K562 (cell line): ENCODE results near the gene SH3BP4. TPM values are rescaled to one million over a fixed set of nuclear protein-coding genes. Genes with fewer than 3 reads are reported as not detected.
A peak's percentile ranks its signal among the peaks of the same experiment; 100 is the strongest.

Experiments
- ATAC-seq: fragments of 200-7000 bp; cut with Tn5 transposase; 3 replicates; pipeline ENCODE4 v1.9.1; 2020; ENCODE audit warnings: moderate library complexity
- BruUV-seq: library from RNA; stranded (reverse); fragments of 400-500 nt; replicated peaks from 2 replicates; lab custom pipeline; 2021; lab: Mats Ljungman, UMichigan
- CTCF ChIA-PET: fragments of 300-600 bp; formaldehyde crosslinking; extraction: SDS; loops from one replicate; lab custom pipeline; 2021; ENCODE audit warnings: low intra/inter-chr PET ratio; lab: Yijun Ruan, JAX
- POLR2A ChIA-PET: fragments of 300-600, 350-650 bp; sonication (Branson Sonifier 250); formaldehyde crosslinking; extraction: SDS; loops from one replicate; lab custom pipeline; 2021; ENCODE audit warnings: antibody characterized with exemption, inconsistent platforms; lab: Yijun Ruan, JAX
- DNase-seq, 4 experiments: peaks; one replicate each; pipeline versions ENCODE4 v3.0.0 to v3.0.0-alpha.2; 2011 to 2018; ENCODE audit warnings: low spot score in 3 of 4, mixed read lengths in 3 of 4; ENCODE audit errors: extremely low read depth in 1 of 4
- FAIRE-seq: peaks from 2 replicates; lab custom pipeline; 2011; peaks lifted over from hg19 to GRCh38; lab: Jason Lieb, UNC
- H2AFZ ChIP-seq: 2 replicates; pipeline ENCODE4 v1.6.0; 2011; ENCODE audit warnings: low read depth, low read length, control low read depth, inconsistent platforms
- H3K27ac ChIP-seq: fragments of 200-600 bp; 3 replicates; pipeline ENCODE4 v1.8.0; 2011; ENCODE audit warnings: low read depth, mild to moderate bottlenecking, control low read depth, inconsistent platforms, low read length, moderate library complexity, mixed read lengths; ENCODE audit errors: extremely low read depth
- H3K27me3 ChIP-seq, 2 experiments: fragments of 300-600 bp in 1 of 2; 2 replicates in 1 of 2; 3 replicates in 1 of 2; pipeline versions ENCODE4 v1.6.0 to v1.8.0; 2011; ENCODE audit warnings: inconsistent platforms in 2 of 2, low read length in 2 of 2, mild to moderate bottlenecking in 1 of 2, mixed read lengths in 1 of 2, moderate library complexity in 1 of 2; ENCODE audit not compliant: control insufficient read depth in 2 of 2, insufficient read depth in 2 of 2
- H3K36me3 ChIP-seq: fragments of 300-600 bp; 3 replicates; pipeline ENCODE4 v1.8.0; 2011; ENCODE audit warnings: mild to moderate bottlenecking, low read length, inconsistent platforms; ENCODE audit not compliant: control insufficient read depth, insufficient read depth
- H3K4me1 ChIP-seq, 2 experiments: fragments of 200-600 bp in 1 of 2; replicated peaks in 1 of 2; 2 replicates in 1 of 2; 3 replicates in 1 of 2; pipeline versions ENCODE4 v1.5.1 to v1.8.0; 2011; ENCODE audit warnings: inconsistent platforms in 2 of 2, low read length in 2 of 2, mild to moderate bottlenecking in 1 of 2, mixed read lengths in 1 of 2, moderate library complexity in 1 of 2; ENCODE audit not compliant: control insufficient read depth in 2 of 2, insufficient read depth in 2 of 2
- H3K4me2 ChIP-seq: 2 replicates; pipeline ENCODE4 v1.6.1; 2011; ENCODE audit warnings: low read length, control low read depth, inconsistent platforms, mixed read lengths; ENCODE audit not compliant: insufficient read depth
- H3K4me3 ChIP-seq: fragments of 200-600 bp; sonication (generic), shearing (Covaris generic); 2 replicates; pipeline ENCODE4 v1.5.1; 2016; ENCODE audit warnings: control low read depth, inconsistent platforms
- H3K79me2 ChIP-seq: fragments of 200-600 bp; 3 replicates; pipeline ENCODE4 v1.8.0; 2011; ENCODE audit warnings: low read length, inconsistent platforms; ENCODE audit not compliant: control insufficient read depth, insufficient read depth
- H3K9ac ChIP-seq, 2 experiments: 2 replicates each; pipeline versions ENCODE4 v1.6.0 to v1.6.1; 2011; ENCODE audit warnings: low read depth in 2 of 2, low read length in 2 of 2, control low read depth in 1 of 2, inconsistent platforms in 1 of 2, mild to moderate bottlenecking in 1 of 2, mixed read lengths in 1 of 2; ENCODE audit not compliant: insufficient read depth in 1 of 2
- H3K9me1 ChIP-seq: one replicate; pipeline ENCODE4 v1.6.0; 2011; ENCODE audit warnings: inconsistent platforms, mild to moderate bottlenecking, low read length, moderate library complexity; ENCODE audit not compliant: control insufficient read depth, insufficient read depth
- H3K9me3 ChIP-seq: replicated peaks from 2 replicates; pipeline ENCODE4 v1.5.1; 2011; ENCODE audit warnings: low read depth, low read length, inconsistent platforms; ENCODE audit not compliant: control insufficient read depth, insufficient read depth
- H4K20me1 ChIP-seq: replicated peaks from 2 replicates; pipeline ENCODE4 v1.6.1; 2011; ENCODE audit warnings: low read length, inconsistent platforms, mixed read lengths; ENCODE audit not compliant: control insufficient read depth, insufficient read depth
- IRF1 ChIP-seq: sonication (generic); formaldehyde crosslinking; IDR thresholded peaks from 2 replicates; pipeline ENCODE4 v1.8.0; 2022; ENCODE audit warnings: missing genetic modification reagents, mild to moderate bottlenecking, borderline replicate concordance
- RAD21 ChIP-seq, 2 experiments: fragments of 250-450 bp in 1 of 2; fragments of 450-650 bp in 1 of 2; sonication (Bioruptor Pico) in 1 of 2; formaldehyde crosslinking in 1 of 2; IDR thresholded peaks in 1 of 2; conservative IDR thresholded peaks in 1 of 2; 2 replicates each; pipeline versions ENCODE4 v1.4.0 to v1.8.0; 2020 to 2022; ENCODE audit warnings: mild to moderate bottlenecking in 2 of 2, moderate library complexity in 1 of 2
- REST ChIP-seq, 2 experiments: fragments of 450-650 bp; formaldehyde crosslinking in 1 of 2; IDR thresholded peaks; 2 replicates each; pipeline versions ENCODE4 v1.4.0 to v1.6.1; 2014 to 2020; ENCODE audit warnings: mild to moderate bottlenecking in 2 of 2, borderline replicate concordance in 1 of 2, low read depth in 1 of 2
- SIN3B ChIP-seq: fragments of 450-650 bp; IDR thresholded peaks from 2 replicates; pipeline ENCODE4 v1.6.1; 2017; ENCODE audit warnings: low read depth, mild to moderate bottlenecking, moderate library complexity
- SMC3 ChIP-seq: conservative IDR thresholded peaks from 2 replicates; pipeline ENCODE4 v1.6.1; 2011; ENCODE audit warnings: low read depth, low read length, improper control_type of control experiment; ENCODE audit not compliant: insufficient read depth
- ZNF764 ChIP-seq: fragments of 250-450 bp; sonication (Bioruptor Pico); IDR thresholded peaks from 2 replicates; pipeline ENCODE4 v1.4.0; 2020; ENCODE audit warnings: low read depth, mild to moderate bottlenecking, moderate library complexity
- WGBS: fragments of 100-300 bp; shearing (Covaris generic); methylation state at CpG from one replicate; pipeline ENCODE4 v1.1.6; 2016; ENCODE audit warnings: low coverage, mixed read lengths; ENCODE audit not compliant: insufficient coverage; ENCODE audit errors: missing lambda C conversion rate; 5-methylcytosine and 5-hydroxymethylcytosine counted together
- in situ Hi-C: fragments of 300-500 bp; cut with MboI; formaldehyde crosslinking; loops from 4 replicates; pipeline ENCODE4 v1.15.0; 2018; ENCODE audit warnings: inconsistent platforms, mixed read lengths
- intact Hi-C: fragments of 100-400 bp; cut with micrococcal nuclease; formaldehyde crosslinking; loops from 2 replicates; pipeline ENCODE4 v1.14.2; 2022
- polyA plus RNA-seq, 8 experiments: library from polyadenylated mRNA; depleted of rRNA in 4 of 8; stranded (reverse) in 5 of 8; unstranded in 3 of 8; fragments of >200 nt; fragmentation: Nextera tagmentation in 2 of 8; fragmentation: Illumina TruSeq in 1 of 8; extraction: Ambion mirVana in 2 of 8; extraction: Trizol in 1 of 8; gene quantifications; 2 replicates each; pipeline versions ENCODE4 v1.2.1 to v1.2.3, GENCODE V29; 2011 to 2014; ENCODE audit warnings: inconsistent platforms in 1 of 8, missing spikeins in 1 of 8
- total RNA-seq, 7 experiments: library from RNA; depleted of rRNA in 6 of 7; stranded (reverse); fragments of >200 nt in 6 of 7; fragmentation: Illumina TruSeq in 2 of 7; extraction: Trizol in 2 of 7; gene quantifications; 2 replicates each; pipeline versions ENCODE4 v1.2.1 to v1.2.3, GENCODE V29; 2011 to 2021; ENCODE audit warnings: low replicate concordance in 1 of 7

Gene SH3BP4
- total and polyA plus RNA-seq, 9 of the 15 experiments (the other 6 are each of a cell fraction or from before 2014, with no cell fraction given): 0.03 to 0.28 (median 0.27) TPM; not detected in 6

DNA sequence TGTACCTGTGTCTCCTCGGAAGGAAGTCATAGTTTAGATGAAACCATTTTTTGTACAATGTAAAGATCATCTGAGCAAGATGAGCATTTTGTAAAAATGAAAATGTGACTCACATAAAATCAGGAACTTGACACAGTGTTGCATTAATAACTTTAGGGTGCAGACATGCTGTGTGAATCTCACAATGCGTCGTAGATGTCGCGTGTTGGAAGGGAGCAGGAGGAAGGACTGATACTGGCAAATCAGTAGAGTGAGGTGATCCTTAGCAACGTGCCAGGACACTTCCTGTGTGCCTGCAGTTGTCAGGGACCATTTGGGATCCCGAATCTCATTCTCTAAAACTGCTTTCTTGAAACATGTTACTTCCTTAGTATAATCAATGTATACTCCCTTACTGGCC lies 103.1 kb downstream of the SH3BP4 start (continued):
- TF ChIP-seq SIN3B: no peak

DNA sequence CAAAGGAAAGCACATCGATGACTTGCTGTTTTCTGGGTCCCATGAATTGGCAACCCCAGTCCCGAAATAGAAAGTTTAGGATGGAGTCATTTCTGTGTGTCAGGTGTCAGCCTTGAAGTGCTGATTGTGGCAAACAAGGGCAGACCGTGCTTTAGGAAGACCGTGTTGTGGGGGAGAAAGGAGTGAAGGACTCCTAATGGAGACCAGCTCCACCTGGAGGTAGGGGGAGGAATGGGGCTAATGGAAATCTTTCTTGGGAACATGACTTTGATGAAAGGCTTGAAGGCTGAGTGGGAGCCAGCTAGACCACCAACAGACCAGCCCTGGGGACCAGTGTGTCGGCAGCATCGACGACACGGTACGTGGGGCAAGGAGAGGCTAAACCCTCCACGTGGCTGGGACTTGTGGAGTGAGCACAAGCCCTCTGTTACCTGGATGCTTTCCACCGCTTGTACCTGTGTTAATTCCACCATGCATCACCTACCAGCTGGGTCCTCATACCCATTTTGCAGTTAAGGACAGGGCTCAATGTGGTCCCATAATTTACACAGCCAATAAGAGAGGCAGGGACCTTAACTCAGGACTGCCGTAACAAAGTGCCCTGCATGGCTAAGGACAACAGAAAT lies 104.2 kb downstream of the SH3BP4 start:
- peak; percentile 30 to 56 (median 54) for DNase-seq
- 1% methylated on average over 10 of the region's 12 CpGs for WGBS
- Histone ChIP-seq H3K36me3 (no peaks in the 10 kb centered on the region), H3K9me3 (no peaks in the 10 kb centered on the region), H3K79me2 (no peaks in the 10 kb centered on the region), H3K9ac (no peak overlapping the region), H3K27ac (no peak overlapping the region), H3K9me1 (no peaks in the 10 kb centered on the region), H3K4me2 (no peak overlapping the region), H4K20me1 (no peaks in the 10 kb centered on the region; the same call in 1 of the 2 replicates), H2AFZ (no peak overlapping the region), H3K4me1 (no peaks in the 10 kb centered on the region; a peak in 1 of 5 replicates), H3K27me3 (peaks cover 6 to 50% of the 10 kb centered on the region in 2 experiments; a peak in 3 of 5 replicates), H3K4me3 (no peak overlapping the region)
- FAIRE-seq: no peak
- BruUV-seq: no TSS peak
- POLR2A ChIA-PET: interaction anchor here (0.7 kb wide), 1 partner anchor 127 kb away, joined by 3 read pairs; no protein-coding TSS in a partner anchor
- intact Hi-C loops: no loop called here
- peak; percentile 65 for ATAC-seq
- CTCF ChIA-PET: no interaction called here
- in situ Hi-C loops: no loop called here
- TF ChIP-seq REST (IDR thresholded peaks at IDR 0.05; ENCODE audit: borderline replicate concordance): peak; percentile 16; the same call in 1 of the 2 replicates
- TF ChIP-seq REST (CRISPR knock-in tag; IDR thresholded peaks at IDR 0.05; ENCODE audit: low read depth): no peak
- no peak for TF ChIP-seq IRF1 (CRISPR knock-in tag)
- TF ChIP-seq SMC3: 0 out of 2 replicates have a peak, but pooled peaks have one; percentile 6
- peak; percentile 26 to 53; a peak in 3 of 4 replicates for TF ChIP-seq RAD21 (CRISPR knock-in tag; conservative IDR thresholded peaks at IDR 0.05 in 1 of 2, IDR thresholded peaks at IDR 0.05 in 1 of 2)
- TF ChIP-seq ZNF764 (CRISPR knock-in tag): no peak
